GM12865 (cell line): ENCODE measurements around the gene RAB11FIP4.

Source experiments
- DNase-seq: peaks from one replicate; pipeline ENCODE4 v3.0.0; 2010; ENCODE audit warnings: low read depth
- H3K4me3 ChIP-seq: 2 replicates; pipeline ENCODE4 v1.5.1; 2011; ENCODE audit warnings: mild to moderate bottlenecking, low read depth, low read length, control low read depth
- CTCF ChIP-seq: IDR thresholded peaks from 2 replicates; pipeline ENCODE4 v1.5.1; 2011; ENCODE audit warnings: low read length, control low read depth, low read depth, inconsistent platforms; ENCODE audit not compliant: insufficient read depth; ENCODE audit errors: missing control alignments

Gene RAB11FIP4

GRCh38 chr17:31490671-31491375, 99.3 kb downstream of the RAB11FIP4 start:
- no peak for TF ChIP-seq CTCF
- no peak overlapping the region for H3K4me3 ChIP-seq
- no peak for DNase-seq

- DNase-seq, result peak; percentile 87
- no peak overlapping the region; the same call in 1 of the 2 replicates for H3K4me3 ChIP-seq
These were observed 100.1 kb downstream of the RAB11FIP4 start for GRCh38 chr17:31491376-31492131.

GRCh38 chr17:31492206-31492605, 100.7 kb downstream of the RAB11FIP4 start:
- H3K4me3 ChIP-seq, result no peak overlapping the region
- no peak for TF ChIP-seq CTCF
- DNase-seq, result no peak

More at GRCh38 chr17:31491376-31492131, 100.1 kb downstream of the RAB11FIP4 start:
- TF ChIP-seq CTCF, result no peak

DNA sequence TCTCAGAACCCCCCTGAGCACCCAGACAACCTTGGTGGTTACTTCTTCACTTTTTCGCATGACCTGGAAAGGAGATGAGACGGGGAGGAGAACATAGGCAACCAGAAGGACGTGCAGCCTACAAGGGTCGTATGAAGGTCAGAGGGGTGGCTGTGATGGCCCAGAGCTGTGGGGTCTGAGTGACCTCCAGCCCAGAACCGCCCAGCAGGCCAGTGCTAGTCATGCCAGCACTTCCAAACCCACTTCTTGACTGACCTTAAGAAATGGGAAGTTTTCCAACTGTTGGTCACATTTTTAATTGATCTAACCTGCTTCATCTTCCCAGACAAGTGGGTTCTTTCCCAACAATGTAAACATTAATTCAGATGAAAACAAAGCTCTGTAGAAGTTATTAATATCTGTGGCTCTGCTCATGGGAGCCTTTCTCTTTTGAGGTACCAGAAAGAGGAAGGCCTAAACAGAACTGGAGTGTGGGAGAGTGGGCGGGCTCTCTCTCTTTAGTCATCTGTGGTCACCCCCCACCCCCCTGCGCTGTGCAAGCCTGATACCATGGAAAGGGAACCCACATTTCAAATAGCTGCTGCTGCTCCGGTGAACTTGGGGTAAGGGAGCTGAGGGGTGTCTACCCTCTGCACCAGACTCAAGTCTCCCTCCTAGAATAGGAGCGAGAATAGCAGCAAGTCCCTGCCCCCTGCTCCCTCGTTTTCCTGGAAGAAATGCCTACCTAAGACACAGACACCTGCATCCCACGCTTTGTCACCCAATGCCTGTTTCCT, 101.6 kb downstream of the RAB11FIP4 start:
- peak; percentile 75 for DNase-seq
- H3K4me3 ChIP-seq, result no peak overlapping the region
- no peak for TF ChIP-seq CTCF

DNA sequence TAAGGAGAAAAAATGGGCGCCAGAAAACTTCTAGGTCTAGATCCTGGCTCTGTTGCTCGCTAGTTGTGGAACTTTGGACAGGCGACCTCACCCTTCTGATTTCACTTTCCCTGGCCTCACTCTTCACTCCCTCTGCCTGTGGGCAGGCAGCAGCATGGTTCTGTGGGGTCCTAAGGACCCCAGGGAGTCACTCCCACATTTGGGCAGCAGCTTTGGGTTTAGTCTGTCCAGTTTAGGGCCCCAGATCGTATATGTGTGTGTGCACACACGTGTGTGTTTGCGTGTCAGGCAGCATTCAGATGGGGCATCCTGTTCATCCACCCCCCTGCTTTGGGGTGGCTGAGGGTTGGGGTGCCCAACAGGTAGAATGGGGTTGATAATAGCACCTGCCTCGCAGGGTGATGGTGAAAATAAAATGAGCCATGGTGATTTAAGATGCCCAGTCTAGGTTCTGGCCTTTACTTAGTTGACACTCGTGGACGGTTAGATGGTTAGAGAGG, 102.2 kb downstream of the RAB11FIP4 start:
- H3K4me3 ChIP-seq, result no peak overlapping the region
- no peak for TF ChIP-seq CTCF
- no peak for DNase-seq

DNA sequence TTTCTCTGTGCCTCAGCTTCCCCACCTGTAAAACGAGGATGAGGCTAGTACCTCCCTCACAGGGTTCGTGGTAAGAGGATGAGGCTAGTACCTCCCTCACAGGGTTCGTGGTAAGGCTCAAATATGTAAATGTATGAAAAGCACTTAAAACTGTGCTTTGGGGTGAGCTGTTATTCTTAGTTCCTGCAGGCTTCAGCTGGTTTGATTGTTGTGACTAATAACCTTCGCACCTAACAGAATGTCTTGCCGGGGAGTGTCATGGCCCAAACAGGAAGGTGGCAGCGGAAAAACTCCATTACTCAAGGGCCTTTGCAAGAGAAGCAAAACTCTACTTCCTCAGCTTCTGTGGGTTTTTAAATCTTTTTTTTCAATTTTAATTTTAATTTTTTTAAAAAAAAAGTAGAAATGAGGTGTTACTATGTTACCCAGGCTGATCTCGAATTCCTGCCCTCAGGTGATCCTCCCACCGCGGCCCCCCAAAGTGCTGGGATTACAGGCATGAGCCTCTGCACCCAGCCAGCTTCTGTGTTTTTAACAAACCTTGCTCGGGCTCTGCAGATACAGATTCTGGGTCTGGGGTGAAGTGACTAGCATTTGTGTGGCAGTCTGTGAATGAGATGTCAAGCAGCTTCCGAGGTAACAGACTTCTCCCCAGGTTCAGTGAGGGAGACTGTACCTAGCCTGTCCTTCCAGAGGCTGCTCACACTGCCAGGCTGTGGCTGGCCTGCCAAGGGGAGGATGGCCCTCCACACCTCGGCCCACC, 103.0 kb downstream of the RAB11FIP4 start:
- peak; percentile 87 for DNase-seq
- no peak for TF ChIP-seq CTCF
- H3K4me3 ChIP-seq, result no peak overlapping the region
